ENCODE data around the gene SDHAF2. TPM values are rescaled to one million over a fixed set of nuclear protein-coding genes. Genes with fewer than 3 reads are reported as not detected.

SDHAF2 gene
- total and polyA plus RNA-seq, 2 of the 4 experiments (the other 2 are of a cell fraction), result 50.4 to 91.1 TPM

DNA sequence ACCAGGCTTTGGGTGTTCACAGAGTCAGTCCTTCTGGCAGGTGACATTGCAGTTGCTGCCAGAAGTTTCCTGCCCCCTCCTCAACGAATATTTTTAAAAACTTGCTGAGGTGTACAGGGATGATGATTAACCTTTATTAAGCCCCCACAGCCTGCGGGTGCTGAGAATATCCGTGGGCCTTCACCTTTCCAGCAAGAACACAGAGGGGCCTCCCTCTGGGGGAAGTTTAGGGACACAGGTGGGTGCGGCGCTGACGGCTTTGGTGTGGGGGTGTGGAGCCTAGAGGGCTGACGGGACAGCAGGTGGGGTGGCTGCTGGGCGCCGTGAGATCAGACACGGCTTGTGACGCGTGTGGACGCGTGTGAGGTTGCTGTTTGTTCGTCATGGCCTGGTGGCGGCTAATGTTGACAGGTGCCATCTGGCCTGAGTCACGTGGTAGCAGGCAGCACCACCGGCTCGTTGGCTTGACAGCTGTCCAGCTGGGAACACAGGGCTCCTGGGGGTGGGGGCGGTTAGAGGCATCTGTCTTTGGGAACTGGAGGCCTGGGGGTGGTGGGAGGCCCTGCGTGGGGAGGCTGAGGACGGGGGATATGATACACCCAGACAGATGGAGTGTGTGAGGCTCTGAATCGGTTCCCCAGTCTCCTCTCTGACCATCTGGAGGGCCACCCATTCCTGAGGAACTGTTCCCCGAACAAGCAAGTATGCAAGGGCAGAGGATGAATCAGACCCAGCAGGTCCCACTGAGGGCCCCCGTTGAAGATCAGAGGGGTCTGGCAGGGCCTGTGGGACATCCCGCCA, 66.1 kb downstream of the SDHAF2 start:
- Histone ChIP-seq H3K4me1 (ENCODE audit: control insufficient read depth, insufficient read depth, low read length) (peaks cover 3% of the 10 kb centered on the region; the same call in 1 of the 2 replicates), H2AK5ac (ENCODE audit: low read depth, low read length) (no peak overlapping the region), H3K4me2 (ENCODE audit: low read depth, low read length) (no peak overlapping the region), H2AK9ac (replicated peaks; ENCODE audit: low read depth, low read length, poor library complexity) (peak overlapping the region; percentile 13), H3K4ac (ENCODE audit: low read depth, low read length) (no peak overlapping the region), H4K91ac (ENCODE audit: insufficient read depth, low read depth, low read length) (no peak overlapping the region), H3K14ac (replicated peaks; ENCODE audit: low read depth, low read length) (no peak overlapping the region), H2BK120ac (ENCODE audit: low read depth, low read length) (no peak overlapping the region), H3K56ac (ENCODE audit: extremely low read depth, insufficient read depth, low read length) (no peak overlapping the region), H3K27me3 (ENCODE audit: control insufficient read depth, insufficient read depth, low read length) (peaks cover 17% of the 10 kb centered on the region), H4K5ac (ENCODE audit: low read depth, low read length) (no peak overlapping the region), H3K9me3 (ENCODE audit: control insufficient read depth, insufficient read depth, low read length) (no peaks in the 10 kb centered on the region), H3K27ac (ENCODE audit: insufficient read depth, low read length) (no peak overlapping the region), H2BK15ac (ENCODE audit: low read depth, low read length) (no peak overlapping the region), H4K20me1 (ENCODE audit: insufficient read depth, low read length) (no peaks in the 10 kb centered on the region), H3K4me3 (ENCODE audit: insufficient read depth, low read depth, low read length) (no peak overlapping the region), H2AFZ (replicated peaks; ENCODE audit: low read length, poor library complexity) (peak overlapping the region; percentile 56), H3K9ac (ENCODE audit: low read depth, low read length) (no peak overlapping the region), H3K23ac (ENCODE audit: low read depth, low read length) (no peak overlapping the region), H3K18ac (ENCODE audit: low read depth, low read length) (no peak overlapping the region), H3K36me3 (ENCODE audit: control insufficient read depth, insufficient read depth, low read length) (no peaks in the 10 kb centered on the region), H4K8ac (ENCODE audit: low read depth in 2 of 2, low read length in 2 of 2) (no peak overlapping the region), H3K9me1 (ENCODE audit: insufficient read depth, low read length) (no peaks in the 10 kb centered on the region; the same call in 1 of the 2 replicates), H3K79me1 (ENCODE audit: low read depth in 1 of 2, low read length in 2 of 2) (no peaks in the 10 kb centered on the region), H2BK5ac (ENCODE audit: low read depth, low read length, poor library complexity, severe bottlenecking) (no peak overlapping the region), H2BK20ac (ENCODE audit: low read depth, low read length) (no peak overlapping the region)
- intact Hi-C loops (cut with micrococcal nuclease) (no loop called here), dilution Hi-C loops (cut with HindIII; ENCODE audit: low sequenced_read_pairs, unreplicated experiment) (no loop called here), in situ Hi-C loops (cut with MboI; ENCODE audit: low sequenced_read_pairs) (no loop called here)
- POLR2A ChIA-PET (ENCODE audit: unreplicated experiment), result no interaction called here
- BruUV-seq (replicated peaks), result no TSS peak
- peak; percentile 61 for DNase-seq
- CTCF ChIA-PET, result no interaction called here
- no peak for TF ChIP-seq RFX5 (IDR thresholded peaks at IDR 0.05; ENCODE audit: low read depth, low read length)
- TF ChIP-seq, protein P1, sequence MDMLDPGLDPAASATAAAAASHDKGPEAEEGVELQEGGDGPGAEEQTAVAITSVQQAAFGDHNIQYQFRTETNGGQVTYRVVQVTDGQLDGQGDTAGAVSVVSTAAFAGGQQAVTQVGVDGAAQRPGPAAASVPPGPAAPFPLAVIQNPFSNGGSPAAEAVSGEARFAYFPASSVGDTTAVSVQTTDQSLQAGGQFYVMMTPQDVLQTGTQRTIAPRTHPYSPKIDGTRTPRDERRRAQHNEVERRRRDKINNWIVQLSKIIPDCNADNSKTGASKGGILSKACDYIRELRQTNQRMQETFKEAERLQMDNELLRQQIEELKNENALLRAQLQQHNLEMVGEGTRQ (IDR thresholded peaks at IDR 0.05; ENCODE audit: low read depth, low read length), result peak; percentile 64
- peak; percentile 24; the same call in 1 of the 2 replicates for ATAC-seq (ENCODE audit: low read depth)
- WGBS, 2 experiments (ENCODE audit: extremely low coverage in 2 of 2, insufficient read length in 1 of 2), result 36% methylated on average over 11 of the region's 26 CpGs; no CpG with 5 or more reads in 1 of the 2 experiments

Small RNA genes lying within 50 kb of the gene (microRNA-seq; reads per million reads assigned to microRNA genes)
- gene RN7SL23P (ENCODE audit: insufficient read depth, insufficient read length), result not detected

Small RNA genes lying within 50 kb of the gene (small RNA-seq; reads per million reads assigned to genes)
- gene RN7SL23P, result 0 reads per million in 5 experiments

Other genes with a start within 250 kb of the SDHAF2 start
- gene PGA3, start 226.6 kb upstream of the SDHAF2 start, total RNA-seq (2012; rRNA removed), result 0.18 TPM in 1 of 2 replicates, not detected in the other
- gene PGA3, start 226.6 kb upstream of the SDHAF2 start, polyA plus RNA-seq (2012; rRNA removed), result not detected in 2 replicates
- gene PGA4, start 207.8 kb upstream of the SDHAF2 start, total RNA-seq (2012; rRNA removed), result not detected in 2 replicates
- not detected in 2 replicates for gene PGA4, start 207.8 kb upstream of the SDHAF2 start, polyA plus RNA-seq (2012; rRNA removed)
- not detected in 2 replicates for gene PGA5, start 188.9 kb upstream of the SDHAF2 start, total RNA-seq (2012; rRNA removed)
- 0.17 TPM in 1 of 2 replicates, not detected in the other for gene PGA5, start 188.9 kb upstream of the SDHAF2 start, polyA plus RNA-seq (2012; rRNA removed)
- gene VWCE, start 134.8 kb upstream of the SDHAF2 start, total RNA-seq (2012; rRNA removed), result under 0.01 and 0.28 TPM in 2 replicates
- gene VWCE, start 134.8 kb upstream of the SDHAF2 start, polyA plus RNA-seq (2012; rRNA removed), result 1.1 and 1.7 TPM in 2 replicates
- gene DDB1, start 97.0 kb upstream of the SDHAF2 start, total RNA-seq (2012; rRNA removed), result 372 and 412 TPM in 2 replicates
- gene DDB1, start 97.0 kb upstream of the SDHAF2 start, polyA plus RNA-seq (2012; rRNA removed), result 208 and 221 TPM in 2 replicates
- gene TKFC, start 96.9 kb upstream of the SDHAF2 start, total RNA-seq (2012; rRNA removed), result 8.9 and 10.4 TPM in 2 replicates
- 30.8 and 33.3 TPM in 2 replicates for gene TKFC, start 96.9 kb upstream of the SDHAF2 start, polyA plus RNA-seq (2012; rRNA removed)
- 13.6 and 15.3 TPM in 2 replicates for gene CYB561A3, start 68.2 kb upstream of the SDHAF2 start, total RNA-seq (2012; rRNA removed)
- gene CYB561A3, start 68.2 kb upstream of the SDHAF2 start, polyA plus RNA-seq (2012; rRNA removed), result 36.5 and 39.2 TPM in 2 replicates
- gene TMEM138, start 67.8 kb upstream of the SDHAF2 start, total RNA-seq (2012; rRNA removed), result 16.7 and 16.8 TPM in 2 replicates
- 53.2 and 55.9 TPM in 2 replicates for gene TMEM138, start 67.8 kb upstream of the SDHAF2 start, polyA plus RNA-seq (2012; rRNA removed)
- gene TMEM216, start 37.5 kb upstream of the SDHAF2 start, total RNA-seq (2012; rRNA removed), result 10.0 TPM in 2 replicates
- 16.5 and 17.2 TPM in 2 replicates for gene TMEM216, start 37.5 kb upstream of the SDHAF2 start, polyA plus RNA-seq (2012; rRNA removed)
- gene CPSF7, start 149 bp upstream of the SDHAF2 start, total RNA-seq (2012; rRNA removed), result 9.5 and 10.3 TPM in 2 replicates
- gene CPSF7, start 149 bp upstream of the SDHAF2 start, polyA plus RNA-seq (2012; rRNA removed), result 55.2 and 68.8 TPM in 2 replicates
- not detected in 2 replicates for gene LRRC10B, start 78.6 kb downstream of the SDHAF2 start, total RNA-seq (2012; rRNA removed)
- not detected in 2 replicates for gene LRRC10B, start 78.6 kb downstream of the SDHAF2 start, polyA plus RNA-seq (2012; rRNA removed)
- gene SYT7, start 151.0 kb downstream of the SDHAF2 start, total RNA-seq (2012; rRNA removed), result under 0.01 TPM in 1 of 2 replicates, not detected in the other
- gene SYT7, start 151.0 kb downstream of the SDHAF2 start, polyA plus RNA-seq (2012; rRNA removed), result 0.19 and 0.26 TPM in 2 replicates